GM21447 (cell line): ENCODE measurements around the gene SYNM.
A peak's percentile ranks its signal among the peaks of the same experiment; 100 is the strongest.
"Not testable (repeated sequence)": the region's sequence is repeated elsewhere in the genome, so short reads cannot be mapped to it uniquely, and the experiment has no call there.

ENCODE experiments used
- ATAC-seq: cut with Tn5 transposase; IDR thresholded peaks from one replicate; pipeline ENCODE4 v1.9.1; 2021; ENCODE audit not compliant: unreplicated experiment

Gene SYNM, protein sequence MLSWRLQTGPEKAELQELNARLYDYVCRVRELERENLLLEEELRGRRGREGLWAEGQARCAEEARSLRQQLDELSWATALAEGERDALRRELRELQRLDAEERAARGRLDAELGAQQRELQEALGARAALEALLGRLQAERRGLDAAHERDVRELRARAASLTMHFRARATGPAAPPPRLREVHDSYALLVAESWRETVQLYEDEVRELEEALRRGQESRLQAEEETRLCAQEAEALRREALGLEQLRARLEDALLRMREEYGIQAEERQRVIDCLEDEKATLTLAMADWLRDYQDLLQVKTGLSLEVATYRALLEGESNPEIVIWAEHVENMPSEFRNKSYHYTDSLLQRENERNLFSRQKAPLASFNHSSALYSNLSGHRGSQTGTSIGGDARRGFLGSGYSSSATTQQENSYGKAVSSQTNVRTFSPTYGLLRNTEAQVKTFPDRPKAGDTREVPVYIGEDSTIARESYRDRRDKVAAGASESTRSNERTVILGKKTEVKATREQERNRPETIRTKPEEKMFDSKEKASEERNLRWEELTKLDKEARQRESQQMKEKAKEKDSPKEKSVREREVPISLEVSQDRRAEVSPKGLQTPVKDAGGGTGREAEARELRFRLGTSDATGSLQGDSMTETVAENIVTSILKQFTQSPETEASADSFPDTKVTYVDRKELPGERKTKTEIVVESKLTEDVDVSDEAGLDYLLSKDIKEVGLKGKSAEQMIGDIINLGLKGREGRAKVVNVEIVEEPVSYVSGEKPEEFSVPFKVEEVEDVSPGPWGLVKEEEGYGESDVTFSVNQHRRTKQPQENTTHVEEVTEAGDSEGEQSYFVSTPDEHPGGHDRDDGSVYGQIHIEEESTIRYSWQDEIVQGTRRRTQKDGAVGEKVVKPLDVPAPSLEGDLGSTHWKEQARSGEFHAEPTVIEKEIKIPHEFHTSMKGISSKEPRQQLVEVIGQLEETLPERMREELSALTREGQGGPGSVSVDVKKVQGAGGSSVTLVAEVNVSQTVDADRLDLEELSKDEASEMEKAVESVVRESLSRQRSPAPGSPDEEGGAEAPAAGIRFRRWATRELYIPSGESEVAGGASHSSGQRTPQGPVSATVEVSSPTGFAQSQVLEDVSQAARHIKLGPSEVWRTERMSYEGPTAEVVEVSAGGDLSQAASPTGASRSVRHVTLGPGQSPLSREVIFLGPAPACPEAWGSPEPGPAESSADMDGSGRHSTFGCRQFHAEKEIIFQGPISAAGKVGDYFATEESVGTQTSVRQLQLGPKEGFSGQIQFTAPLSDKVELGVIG (N-terminal part only)

GRCh38 chr15:99104788-99105513, at the start of gene SYNM:
Gene SYNM (plus strand): TSS chr15:99105080. CDS start chr15:99105200, 120 bp downstream.
- peak; percentile 65 for ATAC-seq

DNA sequence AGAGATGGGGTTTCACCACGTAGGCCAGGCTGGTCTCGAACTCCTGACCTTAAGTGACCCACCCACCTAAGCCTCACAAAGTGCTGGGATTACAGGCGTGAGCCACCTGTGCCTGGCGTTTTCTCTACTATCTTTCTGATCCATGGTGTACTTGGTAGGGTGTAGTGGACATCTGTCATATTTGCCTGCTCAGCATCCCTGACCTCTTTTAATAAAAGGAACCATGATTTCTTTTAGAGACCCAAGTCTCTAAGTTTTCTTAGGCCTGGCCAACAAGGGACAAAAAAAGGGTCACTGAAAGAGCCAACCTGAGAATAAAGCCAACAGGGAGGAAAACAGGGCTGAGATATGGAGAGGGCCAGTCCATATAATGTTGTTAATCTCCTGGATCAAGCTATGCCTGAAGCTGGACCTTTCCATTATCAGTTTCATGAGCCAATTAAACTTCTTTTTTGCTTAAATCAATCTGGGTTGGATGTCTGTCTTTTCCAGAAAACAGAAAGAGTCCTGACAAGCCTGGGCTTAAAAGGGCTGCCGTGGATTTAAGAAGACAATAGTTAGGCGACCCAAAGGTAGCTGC, 49.2 kb upstream of the SYNM start:
- ATAC-seq = no peak

- no peak for ATAC-seq
These were observed 47.9 kb upstream of the SYNM start for GRCh38 chr15:99057020-99057419.

DNA sequence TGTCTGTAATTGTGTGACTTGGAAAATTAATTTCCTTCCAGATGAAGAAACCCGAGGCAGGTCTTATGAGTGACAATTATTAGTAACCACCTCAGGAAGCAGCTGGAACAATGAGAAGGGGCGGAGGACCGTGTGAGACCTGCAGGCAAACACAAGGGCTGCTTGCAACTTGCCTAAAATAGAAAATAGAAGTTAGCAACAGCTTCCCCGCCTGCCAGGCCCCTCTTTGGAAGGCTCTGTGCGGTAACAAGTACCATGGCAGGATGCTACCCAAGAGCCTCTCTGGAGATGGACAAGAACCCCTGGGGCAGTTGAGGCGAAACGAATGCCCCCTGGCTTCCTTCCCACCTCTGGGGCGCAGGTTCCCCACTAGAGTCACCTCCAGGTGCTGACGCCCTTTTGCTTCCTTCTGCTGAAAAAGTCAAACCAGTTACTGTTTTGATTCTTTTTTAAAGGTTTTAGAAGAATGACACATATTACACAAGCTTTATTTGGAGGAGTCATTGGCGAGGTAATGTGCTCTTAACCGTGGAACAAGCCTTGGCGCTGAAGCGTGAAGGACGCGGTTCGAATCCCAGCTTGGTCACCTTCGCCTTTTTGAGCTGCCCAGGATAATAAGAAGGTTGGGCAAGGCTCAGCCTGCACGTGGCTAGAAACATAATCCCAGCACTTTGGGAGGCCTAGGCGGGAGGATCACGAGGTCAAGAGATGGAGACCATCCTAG, 47.0 kb upstream of the SYNM start:
- ATAC-seq = no peak

DNA sequence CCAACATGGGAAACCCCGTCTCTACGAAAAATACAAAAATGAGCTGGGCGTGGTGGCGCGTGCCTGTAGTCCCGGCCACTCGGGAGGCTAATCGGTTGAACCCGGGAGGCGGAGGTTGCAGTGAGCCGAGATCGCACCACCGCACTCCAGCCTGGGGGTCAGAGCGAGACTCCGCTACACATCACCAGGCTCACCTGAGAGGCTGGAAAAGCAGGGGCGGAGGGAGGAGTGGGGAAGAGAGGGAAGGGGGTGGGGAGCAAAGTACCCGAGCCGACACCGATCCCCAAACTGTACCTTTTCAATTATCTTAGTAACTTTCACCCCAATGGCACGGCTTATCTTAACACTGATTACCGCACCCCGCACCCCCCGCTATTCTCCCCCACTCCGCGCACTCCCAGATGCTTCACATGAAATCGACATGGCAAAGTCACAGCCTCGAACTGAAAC, 46.4 kb upstream of the SYNM start:
- no peak for ATAC-seq

GRCh38 chr15:99059010-99059981, 45.6 kb upstream of the SYNM start:
- ATAC-seq = peak; percentile 69

- ATAC-seq = not testable (repeated sequence)
These were observed 44.7 kb upstream of the SYNM start for GRCh38 chr15:99060186-99060585.

- no peak for ATAC-seq
These were observed 42.7 kb upstream of the SYNM start for GRCh38 chr15:99062226-99062625.

- ATAC-seq = no peak
These were observed 36.7 kb upstream of the SYNM start for GRCh38 chr15:99068186-99068585.

DNA sequence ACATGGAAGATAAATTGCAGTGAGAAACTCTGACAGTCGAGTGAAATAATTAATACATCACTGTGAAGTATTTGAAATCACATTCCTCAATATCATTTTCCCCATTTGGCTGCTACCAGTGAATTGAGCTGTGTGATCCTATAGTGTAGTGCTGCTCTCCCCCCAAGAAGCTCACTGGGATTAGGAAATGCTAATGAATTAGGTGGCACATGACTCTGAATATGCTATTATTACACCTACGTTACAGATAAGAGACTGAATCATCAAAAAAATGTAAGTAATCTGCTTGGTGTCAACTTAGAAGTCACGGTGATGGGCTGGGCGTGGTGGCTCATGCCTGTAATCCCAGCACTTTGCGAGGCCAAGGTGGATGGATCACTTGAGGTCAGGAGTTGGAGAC, 34.7 kb upstream of the SYNM start:
- no peak for ATAC-seq

- ATAC-seq = no peak
These were observed 33.7 kb upstream of the SYNM start for GRCh38 chr15:99071091-99071680.

DNA sequence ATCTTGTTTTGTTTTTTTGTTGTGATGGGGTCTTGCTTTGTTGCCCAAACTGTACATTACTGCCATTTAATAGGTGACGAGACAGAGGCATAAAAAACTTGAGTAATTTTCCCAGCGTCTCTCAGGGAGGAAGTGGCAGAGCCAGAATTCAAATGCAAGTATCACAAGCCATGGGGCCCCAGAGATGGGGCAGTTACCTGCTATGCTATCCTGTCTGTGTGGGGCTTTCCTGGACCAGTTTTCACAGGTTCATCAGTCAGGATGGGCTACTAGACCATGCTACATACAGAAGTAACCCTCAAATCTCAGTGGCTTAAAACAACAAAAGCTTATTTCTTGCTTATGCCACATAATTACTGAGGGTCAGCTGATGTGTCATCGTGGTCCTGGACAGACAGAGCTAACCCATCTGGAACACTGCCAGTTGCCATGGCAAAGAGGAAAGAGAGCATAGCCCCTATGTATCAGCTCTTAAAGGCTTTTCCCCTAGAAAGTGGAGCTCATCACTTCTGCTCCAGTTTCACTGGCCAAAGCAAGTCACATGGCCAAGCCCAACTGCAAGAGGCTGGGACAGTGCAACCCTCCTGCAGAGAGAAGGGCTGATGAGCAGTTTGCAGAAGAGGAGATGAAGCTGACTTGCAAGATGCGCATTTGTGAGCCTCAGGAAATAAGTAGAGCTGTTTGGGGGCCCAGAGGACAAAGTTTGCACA, 31.7 kb upstream of the SYNM start:
- no peak for ATAC-seq

- ATAC-seq = no peak
These were observed 30.4 kb upstream of the SYNM start for GRCh38 chr15:99074446-99074845.

DNA sequence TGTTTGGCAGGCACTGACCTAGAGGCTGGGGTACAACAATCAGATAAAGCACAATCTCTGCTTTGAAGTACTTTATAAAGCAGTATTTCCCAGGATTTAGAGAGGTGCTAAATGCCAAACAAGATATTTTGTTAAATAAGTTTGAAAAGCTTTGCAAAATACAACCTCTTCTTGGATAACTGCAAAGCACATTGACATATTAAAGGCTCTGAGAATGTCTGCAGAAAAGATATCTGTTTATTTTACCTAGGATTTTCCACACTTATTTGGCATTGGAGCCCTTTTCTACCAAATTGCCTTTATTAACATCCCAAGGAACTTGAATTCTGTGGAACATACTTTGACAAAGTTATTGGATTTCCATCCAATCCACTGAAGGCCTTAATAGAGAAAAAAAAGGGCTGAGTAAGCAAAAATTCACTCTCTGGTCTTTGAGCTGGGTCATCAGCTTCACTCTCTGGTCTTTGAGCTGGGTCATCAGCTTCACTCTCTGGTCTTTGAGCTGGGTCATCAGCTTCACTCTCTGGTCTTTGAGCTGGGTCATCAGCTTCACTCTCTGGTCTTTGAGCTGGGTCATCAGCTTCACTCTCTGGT, 29.7 kb upstream of the SYNM start:
- ATAC-seq = not testable (repeated sequence)

DNA sequence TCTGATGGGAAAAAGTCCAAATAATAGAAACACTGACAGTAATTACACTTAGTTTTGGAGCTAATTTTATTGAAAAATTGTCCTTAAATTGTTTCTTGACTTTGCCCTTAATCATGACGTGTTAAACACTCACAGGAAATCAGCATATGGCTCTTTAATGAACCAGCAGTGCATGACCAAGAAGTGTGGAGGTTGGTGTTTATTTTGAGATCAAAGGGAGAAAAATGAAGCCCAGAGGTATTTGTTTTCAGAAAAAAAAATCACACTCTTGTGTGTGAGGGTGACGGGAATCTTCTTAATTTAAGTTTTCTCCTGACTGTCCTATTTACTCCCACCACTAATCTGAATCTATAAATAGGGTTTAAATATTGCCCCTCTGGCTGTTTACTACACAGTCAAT, 28.8 kb upstream of the SYNM start:
- ATAC-seq = no peak

- ATAC-seq = peak; percentile 83
These were observed 28.1 kb upstream of the SYNM start for GRCh38 chr15:99076555-99077308.
